ENCODE data around the gene CGRRF1.
A peak's percentile ranks its signal among the peaks of the same experiment; 100 is the strongest.

CGRRF1 gene

DNA sequence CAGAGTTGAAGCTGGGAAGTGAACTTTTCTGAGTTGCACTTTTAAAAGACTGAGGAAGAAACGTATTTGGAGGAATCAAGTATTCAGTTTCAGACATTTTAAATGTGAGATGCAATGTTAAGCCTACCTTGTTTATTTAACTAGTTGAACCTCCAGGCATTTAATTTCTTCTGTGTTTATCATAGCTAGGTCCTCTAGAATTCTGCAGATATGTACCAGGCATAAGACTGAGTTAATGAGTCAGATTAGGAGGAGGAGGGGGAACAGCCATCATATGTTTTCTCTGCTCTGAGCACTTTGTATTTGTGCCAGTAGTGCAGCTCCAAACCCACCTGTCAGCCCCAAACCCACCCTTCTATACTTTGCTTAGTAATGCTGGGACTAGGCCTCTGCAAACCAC lies 40.8 kb downstream of the CGRRF1 start:
- no peak for FAIRE-seq

DNA sequence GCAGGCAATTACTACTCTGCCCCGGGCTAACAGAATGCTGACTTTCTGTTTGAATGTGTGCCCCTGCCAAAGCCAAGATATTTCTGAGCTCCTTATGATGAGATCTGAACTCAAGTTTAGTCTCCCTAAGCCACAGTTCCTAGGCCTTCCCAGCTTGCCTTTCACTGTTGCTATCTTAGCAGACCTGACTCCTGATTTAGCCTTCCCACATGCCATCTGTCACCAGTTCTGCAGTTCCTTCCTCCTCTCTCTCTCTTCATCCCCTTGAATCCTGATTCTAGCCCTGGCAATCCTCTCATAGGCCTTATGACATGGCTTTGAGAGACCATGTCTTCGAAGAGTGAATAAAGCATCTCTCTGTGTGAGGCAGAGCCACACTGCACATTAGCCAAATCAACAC lies 44.7 kb downstream of the CGRRF1 start:
- FAIRE-seq (no peak), DNase-seq (ENCODE audit: insufficient read length) (no peak)
- TF ChIP-seq TAF1 (IDR thresholded peaks at IDR 0.05; ENCODE audit: borderline replicate concordance, low read depth, low read length), result no peak
- TF ChIP-seq POLR2A (IDR thresholded peaks at IDR 0.05; ENCODE audit: low read depth, low read length), result no peak
- TF ChIP-seq POLR2AphosphoS5 (IDR thresholded peaks at IDR 0.05; ENCODE audit: low read depth, low read length), result no peak

More for the DNA sequence above, 40.8 kb downstream of the CGRRF1 start:
- no peak for TF ChIP-seq TAF1 (IDR thresholded peaks at IDR 0.05; ENCODE audit: borderline replicate concordance, low read depth, low read length)
- DNase-seq (ENCODE audit: insufficient read length), result no peak

DNA sequence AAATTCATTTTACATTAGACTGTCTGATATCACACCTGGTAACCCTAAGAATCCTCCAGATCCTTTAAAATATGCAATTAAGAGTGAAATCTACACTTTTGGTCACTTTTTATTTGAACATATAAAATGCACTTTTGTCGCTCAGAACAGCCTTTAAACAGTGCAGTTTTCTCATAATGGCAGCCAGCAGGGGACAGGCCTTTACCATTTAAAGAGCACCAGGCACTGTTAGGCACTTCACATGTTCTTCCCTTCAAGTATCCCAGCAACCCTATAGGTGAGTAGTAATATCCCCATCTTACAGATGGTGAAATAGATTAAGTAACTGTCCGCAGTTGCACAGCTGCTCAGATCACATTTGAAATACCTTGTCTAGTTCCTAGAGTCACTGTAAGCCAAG lies 45.9 kb downstream of the CGRRF1 start:
- TF ChIP-seq POLR2A (IDR thresholded peaks at IDR 0.05; ENCODE audit: low read depth, low read length), result no peak
- FAIRE-seq, result no peak
- DNase-seq (ENCODE audit: insufficient read length), result no peak

DNA sequence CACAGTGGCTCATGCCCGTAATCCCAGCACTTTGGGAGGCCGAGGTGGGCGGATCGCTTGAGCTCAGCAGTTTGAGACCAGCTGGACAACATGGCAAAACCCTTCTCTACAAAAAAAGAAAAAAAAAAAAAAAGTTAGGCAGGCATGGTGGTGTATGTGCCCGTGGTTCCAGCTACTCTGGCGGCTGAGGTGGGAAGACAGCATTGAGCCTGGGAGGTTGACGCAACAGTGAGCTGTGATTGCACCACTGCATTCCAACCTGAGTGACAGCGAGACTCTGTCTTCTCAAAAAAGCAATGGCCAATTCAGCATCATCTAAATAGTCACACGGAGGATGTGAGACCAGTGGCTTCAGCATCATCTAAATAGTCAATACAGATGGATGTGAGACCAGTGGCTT lies 46.8 kb downstream of the CGRRF1 start:
- no peak for DNase-seq (ENCODE audit: insufficient read length)
- TF ChIP-seq TAF1 (IDR thresholded peaks at IDR 0.05; ENCODE audit: borderline replicate concordance, low read depth, low read length) (no peak), POLR2A (IDR thresholded peaks at IDR 0.05; ENCODE audit: low read depth, low read length) (no peak), POLR2AphosphoS5 (IDR thresholded peaks at IDR 0.05; ENCODE audit: low read depth, low read length) (no peak)
- FAIRE-seq, result no peak

DNA sequence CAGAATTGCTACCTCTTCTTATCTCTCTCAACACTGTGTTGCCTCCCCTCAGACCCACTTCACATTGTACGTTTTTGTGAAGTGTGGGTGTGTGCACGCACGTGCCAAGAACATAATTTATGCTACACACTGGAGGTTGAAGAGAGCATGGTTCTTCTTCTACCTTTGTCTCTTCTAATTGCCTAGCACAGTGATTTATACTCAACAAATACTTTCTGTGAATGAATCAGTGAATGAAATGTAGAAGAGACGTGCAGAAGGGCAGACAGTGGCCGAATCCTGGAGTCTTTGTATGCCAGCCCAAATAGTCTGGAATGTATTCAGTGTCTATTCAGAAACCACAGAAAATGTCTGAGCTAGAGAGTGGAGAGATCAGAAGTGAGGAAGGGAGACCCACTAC lies 52.6 kb downstream of the CGRRF1 start:
- DNase-seq (ENCODE audit: insufficient read length), result no peak
- FAIRE-seq, result no peak
- no peak for TF ChIP-seq POLR2A (IDR thresholded peaks at IDR 0.05; ENCODE audit: low read depth, low read length)
- TF ChIP-seq TAF1 (IDR thresholded peaks at IDR 0.05; ENCODE audit: borderline replicate concordance, low read depth, low read length), result no peak
- TF ChIP-seq POLR2AphosphoS5 (IDR thresholded peaks at IDR 0.05; ENCODE audit: low read depth, low read length), result no peak

DNA sequence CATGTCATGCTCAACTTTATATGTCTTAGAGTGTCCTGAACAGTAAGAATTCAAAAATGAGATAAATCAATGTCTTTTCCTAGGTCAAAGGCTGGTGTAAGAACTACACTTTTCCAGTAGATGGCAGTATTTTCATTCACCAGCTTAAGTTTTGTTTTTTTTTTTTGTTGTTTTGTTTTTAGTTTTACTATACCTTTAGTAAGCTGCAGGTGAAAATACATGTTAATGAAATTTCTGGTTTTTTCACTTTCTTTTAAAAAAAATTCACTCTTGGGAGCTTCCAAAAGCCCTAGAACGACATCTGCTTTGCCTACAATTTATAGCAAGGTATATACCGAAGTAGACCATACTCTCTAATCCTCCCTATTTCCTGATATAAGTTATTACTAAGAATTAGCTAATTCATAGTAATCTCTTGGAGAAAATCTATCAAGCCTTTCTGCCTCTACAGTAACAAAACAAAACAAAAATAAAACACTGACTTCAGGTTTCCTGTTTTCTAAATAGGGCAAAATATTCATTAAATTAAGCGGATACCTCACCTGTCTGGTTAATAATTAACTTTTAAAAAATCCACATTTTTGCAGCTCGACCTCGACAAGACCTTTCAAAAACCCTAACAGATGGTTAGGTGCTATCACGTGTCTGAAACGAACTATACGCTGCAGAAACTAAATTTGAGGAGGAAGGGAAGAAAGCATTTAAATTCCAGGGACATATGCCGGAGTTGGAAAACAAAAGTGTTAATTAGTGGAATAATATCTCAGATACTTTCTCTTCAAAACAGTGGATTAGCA lies 54.6 kb downstream of the CGRRF1 start:
- FAIRE-seq (peak; percentile 82), DNase-seq (ENCODE audit: insufficient read length) (no peak)
- TF ChIP-seq TAF1 (IDR thresholded peaks at IDR 0.05; ENCODE audit: borderline replicate concordance, low read depth, low read length), result no peak
- no peak for TF ChIP-seq POLR2A (IDR thresholded peaks at IDR 0.05; ENCODE audit: low read depth, low read length)
- TF ChIP-seq POLR2AphosphoS5 (IDR thresholded peaks at IDR 0.05; ENCODE audit: low read depth, low read length), result no peak

DNA sequence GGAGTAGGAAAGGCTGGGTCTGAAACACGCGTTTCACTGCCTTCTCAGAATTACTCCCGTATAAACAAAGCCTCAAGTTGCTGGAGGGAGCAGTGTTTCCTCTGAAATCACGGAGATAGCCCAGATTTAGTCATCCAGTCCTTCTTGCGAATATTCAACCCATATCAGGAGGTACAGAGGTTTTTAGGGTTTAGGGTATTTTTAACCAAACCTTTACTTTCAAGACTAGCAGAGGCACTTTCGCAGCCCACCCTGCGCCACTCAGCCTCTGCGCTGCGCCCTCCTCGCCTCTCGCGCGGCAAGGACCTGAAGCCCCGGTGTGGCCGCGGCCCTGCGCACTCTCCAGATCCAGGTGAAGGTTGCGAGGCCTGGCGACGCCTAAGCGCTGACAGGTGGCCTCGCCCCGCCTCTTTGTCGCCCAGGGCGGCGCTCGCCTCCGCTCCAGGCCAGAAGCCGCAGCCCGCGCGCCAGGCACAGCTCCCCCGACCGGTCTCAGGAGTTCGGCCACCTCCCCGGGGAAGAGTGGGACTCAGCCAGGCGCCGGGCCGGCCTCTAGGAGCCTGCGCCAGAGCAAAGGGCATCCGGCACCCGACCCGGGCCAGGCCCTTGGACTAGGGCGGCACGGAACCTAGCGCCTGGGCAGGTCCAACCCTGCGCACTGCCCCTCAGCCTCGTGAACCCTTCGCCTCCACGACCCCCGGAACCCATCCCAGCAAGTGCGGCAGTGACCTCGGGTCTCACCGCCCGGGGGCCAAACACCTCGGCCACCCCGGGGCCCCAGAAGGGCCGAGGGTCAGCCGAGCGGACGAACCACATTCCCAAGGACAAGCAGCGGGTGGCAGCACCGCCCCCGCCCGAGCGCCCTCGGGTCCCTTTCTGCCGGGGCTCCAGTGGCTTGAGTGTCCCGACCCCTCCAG lies 55.4 kb downstream of the CGRRF1 start:
- FAIRE-seq (peak; percentile 80), DNase-seq (ENCODE audit: insufficient read length) (peak; percentile 46)
- TF ChIP-seq POLR2A (IDR thresholded peaks at IDR 0.05; ENCODE audit: low read depth, low read length) (no peak), TAF1 (IDR thresholded peaks at IDR 0.05; ENCODE audit: borderline replicate concordance, low read depth, low read length) (no peak), POLR2AphosphoS5 (IDR thresholded peaks at IDR 0.05; ENCODE audit: low read depth, low read length) (no peak)

DNA sequence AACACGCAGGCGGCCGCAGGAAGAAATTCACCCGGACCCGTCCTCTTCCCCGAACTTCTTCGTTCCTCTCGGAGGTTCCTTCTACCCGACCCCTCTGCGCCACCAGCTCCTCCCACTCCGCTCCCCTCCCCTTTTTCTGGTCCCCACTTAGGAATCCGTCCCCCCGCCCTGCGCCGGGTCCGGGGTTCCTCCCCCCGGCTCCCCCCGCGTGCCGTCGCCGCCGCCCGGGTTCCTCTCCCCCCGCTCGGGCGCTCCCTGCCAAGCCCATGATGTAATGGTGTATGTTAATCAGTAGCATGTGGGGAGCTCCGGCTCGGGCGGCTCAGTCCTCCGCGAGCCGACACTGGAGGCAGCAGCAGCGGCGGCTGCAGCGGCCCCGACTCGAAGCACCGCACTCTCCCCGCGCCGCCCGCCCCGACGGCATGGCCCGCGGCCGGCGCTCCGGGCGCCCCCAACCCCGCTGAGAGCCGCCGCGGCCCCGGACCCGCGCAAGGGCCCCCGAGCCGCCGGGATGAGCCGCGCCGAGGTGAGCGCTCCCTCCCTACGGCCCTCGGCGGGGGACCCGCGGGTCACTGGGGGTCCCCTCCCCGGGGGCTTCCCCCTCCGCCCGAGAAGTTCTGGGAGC lies 56.2 kb downstream of the CGRRF1 start:
- TF ChIP-seq POLR2AphosphoS5 (IDR thresholded peaks at IDR 0.05; ENCODE audit: low read depth, low read length) (no peak), POLR2A (IDR thresholded peaks at IDR 0.05; ENCODE audit: low read depth, low read length) (peak; percentile 36; the same call in 1 of the 2 replicates), TAF1 (IDR thresholded peaks at IDR 0.05; ENCODE audit: borderline replicate concordance, low read depth, low read length) (peak; percentile 50; the same call in 1 of the 2 replicates)
- DNase-seq (ENCODE audit: insufficient read length), result peak; percentile 61
- peak; percentile 61 for FAIRE-seq

DNA sequence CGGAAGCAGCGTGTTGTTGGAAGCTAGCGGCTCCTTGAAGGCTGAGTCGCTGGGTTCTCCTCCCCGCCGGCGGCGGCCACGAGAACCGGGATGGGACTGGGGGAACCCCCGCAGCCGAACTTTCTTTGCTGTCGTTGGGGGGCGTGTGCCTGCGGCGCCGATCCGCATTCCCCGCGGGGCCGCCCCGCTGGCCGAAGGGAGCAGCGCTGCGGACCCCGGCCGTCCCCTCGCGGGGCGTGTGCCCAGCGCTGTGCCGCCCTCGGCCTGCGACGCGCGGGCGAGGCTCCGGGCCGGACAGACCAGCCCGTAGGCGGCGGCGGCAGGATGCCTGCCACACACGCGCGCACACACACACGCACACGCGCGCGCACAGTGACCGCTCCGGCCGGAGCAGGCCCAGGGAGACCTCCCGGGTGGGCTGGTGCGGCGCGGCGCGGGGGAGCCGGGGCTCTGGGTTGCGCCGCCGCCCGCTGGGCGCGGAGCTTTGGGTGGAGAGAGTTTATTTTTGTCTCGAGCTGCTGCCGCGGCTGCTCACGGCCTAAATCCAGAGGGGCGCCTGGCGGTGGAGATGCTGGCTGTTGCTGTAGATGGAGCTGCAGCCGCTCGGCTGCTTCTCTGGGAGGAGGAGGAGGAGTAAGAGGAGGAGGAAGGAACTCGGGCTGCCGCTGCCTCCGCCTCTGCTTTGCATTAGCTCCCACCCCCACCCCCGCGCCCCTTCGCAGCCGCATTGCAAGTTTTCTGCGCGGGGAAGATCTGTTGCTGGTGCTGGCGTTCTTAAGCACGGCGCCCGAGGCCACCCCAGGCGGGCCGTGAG lies 56.9 kb downstream of the CGRRF1 start, which contains the start of gene SAMD4A:
SAMD4A (plus strand) TSS at position 719 of the 814 bp plus-strand sequence. CDS start 789 bp downstream, outside the sequence.
- FAIRE-seq, result peak; percentile 74
- TF ChIP-seq POLR2A (IDR thresholded peaks at IDR 0.05; ENCODE audit: low read depth, low read length), result no peak
- TF ChIP-seq POLR2AphosphoS5 (IDR thresholded peaks at IDR 0.05; ENCODE audit: low read depth, low read length), result no peak
- no peak for TF ChIP-seq TAF1 (IDR thresholded peaks at IDR 0.05; ENCODE audit: borderline replicate concordance, low read depth, low read length)
- peak; percentile 41 for DNase-seq (ENCODE audit: insufficient read length)

DNA sequence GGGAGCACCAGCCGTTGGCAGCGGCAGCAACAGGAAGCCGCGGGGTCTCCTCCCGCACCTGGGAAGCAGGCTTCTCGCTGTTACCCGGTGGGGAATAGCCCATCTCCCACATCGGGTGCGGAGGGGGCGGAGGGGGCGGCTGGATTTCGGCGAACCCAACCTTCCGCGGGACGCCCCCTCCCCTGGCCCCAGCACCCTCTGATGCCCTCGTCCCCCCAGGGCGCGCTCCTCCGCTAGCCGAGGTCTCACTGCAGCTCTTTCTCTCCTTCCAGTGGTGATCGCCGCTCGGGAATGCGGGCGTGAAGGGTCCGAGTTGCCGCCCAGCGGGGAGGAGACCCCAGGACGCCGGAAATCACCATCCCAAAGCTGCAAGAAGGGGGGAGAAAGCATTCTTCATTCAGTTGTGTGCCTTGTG lies 57.5 kb downstream of the CGRRF1 start:
- no peak for FAIRE-seq
- DNase-seq (ENCODE audit: insufficient read length), result no peak
- no peak for TF ChIP-seq POLR2A (IDR thresholded peaks at IDR 0.05; ENCODE audit: low read depth, low read length)
- no peak for TF ChIP-seq TAF1 (IDR thresholded peaks at IDR 0.05; ENCODE audit: borderline replicate concordance, low read depth, low read length)

Measured in GM12892 (cell line).